SK-N-SH (cell line): ENCODE measurements around the gene SLC24A4.

ENCODE experiments used
- CTCF ChIP-seq: fragments of 200-600 bp; sonication (generic); IDR thresholded peaks from 2 replicates; pipeline ENCODE4 v1.6.1; 2017; ENCODE audit warnings: antibody characterized with exemption, mild to moderate bottlenecking, moderate library complexity
- FOSL2 ChIP-seq: IDR thresholded peaks from 2 replicates; pipeline ENCODE4 v1.4.0; 2012; ENCODE audit warnings: low read depth, mild to moderate bottlenecking, moderate library complexity, borderline replicate concordance
- MAX ChIP-seq: IDR thresholded peaks from 2 replicates; pipeline ENCODE4 v1.4.0; 2012; ENCODE audit warnings: low read depth
- POLR2AphosphoS5 ChIP-seq: IDR thresholded peaks from 2 replicates; pipeline ENCODE4 v1.6.1; 2012; ENCODE audit warnings: low read depth, low read length
- SMC3 ChIP-seq: IDR thresholded peaks from 2 replicates; pipeline ENCODE4 v1.6.1; 2012; ENCODE audit warnings: low read depth, low read length, improper control_type of control experiment
- TAF1 ChIP-seq: IDR thresholded peaks from 2 replicates; pipeline ENCODE4 v1.6.1; 2012; ENCODE audit warnings: low read depth, mild to moderate bottlenecking, low read length, moderate library complexity, borderline replicate concordance
- USF2 ChIP-seq: fragments of 150-350 bp; IDR thresholded peaks from 2 replicates; pipeline ENCODE4 v1.6.1; 2017; ENCODE audit warnings: antibody characterized with exemption, low read length, low read depth, borderline replicate concordance

- TF ChIP-seq CTCF, result no peak
- TF ChIP-seq USF2, result no peak
- no peak for TF ChIP-seq TAF1
- TF ChIP-seq MAX, result no peak
- no peak for TF ChIP-seq SMC3
- TF ChIP-seq POLR2AphosphoS5, result no peak
- no peak for TF ChIP-seq FOSL2
Observed at GRCh38 chr14:92520102-92521057, 197.4 kb downstream of the SLC24A4 start.
